Activated naive CD8-positive, alpha-beta T cell treated with anti-CD3 and anti-CD28 coated beads for 36 hours (primary cell): ENCODE data around the gene DYNC1H1. TPM values are rescaled to one million over a fixed set of nuclear protein-coding genes. Genes with fewer than 3 reads are reported as not detected.

Experiments used
- DNase-seq: peaks from one replicate; pipeline ENCODE4 v3.0.0; 2021
- H3K27ac Mint-ChIP-seq: one replicate; pipeline ENCODE4 v1.8.0; 2022; ENCODE audit warnings: mild to moderate bottlenecking, moderate library complexity, mixed read lengths
- H3K27me3 Mint-ChIP-seq: one replicate; pipeline ENCODE4 v1.8.0; 2022; ENCODE audit warnings: mild to moderate bottlenecking, mixed read lengths
- H3K36me3 Mint-ChIP-seq: one replicate; pipeline ENCODE4 v1.8.0; 2021; ENCODE audit warnings: mild to moderate bottlenecking, mixed read lengths
- H3K4me1 Mint-ChIP-seq: one replicate; pipeline ENCODE4 v1.8.0; 2021; ENCODE audit warnings: mixed read lengths
- H3K4me3 Mint-ChIP-seq: one replicate; pipeline ENCODE4 v1.8.0; 2022; ENCODE audit warnings: mild to moderate bottlenecking, moderate library complexity, mixed read lengths
- H3K9me3 Mint-ChIP-seq: one replicate; pipeline ENCODE4 v1.8.0; 2022; ENCODE audit warnings: mixed read lengths
- total RNA-seq, 2 experiments: library from RNA; stranded (reverse); gene quantifications; one replicate each; pipeline ENCODE4 v1.2.3, GENCODE V29; 2021

The DYNC1H1 gene
- total RNA-seq, 2 experiments from 2014 or later: 216 to 227 TPM

DNA sequence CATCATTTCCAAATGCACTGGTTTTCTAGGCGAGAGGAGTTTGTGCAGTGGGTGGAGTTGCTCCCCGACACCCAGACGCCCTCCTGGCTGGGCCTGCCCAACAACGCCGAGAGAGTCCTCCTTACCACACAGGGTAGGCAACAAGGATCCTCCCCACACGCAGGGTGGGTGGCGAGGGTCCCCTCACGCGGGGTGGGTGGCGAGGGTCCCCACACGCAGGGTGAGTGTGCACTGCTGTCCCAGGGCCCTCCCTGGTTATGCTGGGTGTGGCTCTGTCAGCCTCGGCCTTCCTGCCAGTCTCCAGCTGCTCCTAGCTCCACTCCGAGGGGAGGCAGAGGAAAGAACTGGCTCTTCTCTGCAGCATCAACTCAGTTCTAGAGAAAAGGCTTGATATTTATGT lies 80.2 kb downstream of the DYNC1H1 start:
- Mint-ChIP-seq H3K9me3 (no peaks in the 10 kb centered on the region), H3K36me3 (peaks cover 14% of the 10 kb centered on the region), H3K4me1 (no peaks in the 10 kb centered on the region), H3K27me3 (no peaks in the 10 kb centered on the region), H3K27ac (no peak overlapping the region), H3K4me3 (no peak overlapping the region)
- no peak for DNase-seq

DNA sequence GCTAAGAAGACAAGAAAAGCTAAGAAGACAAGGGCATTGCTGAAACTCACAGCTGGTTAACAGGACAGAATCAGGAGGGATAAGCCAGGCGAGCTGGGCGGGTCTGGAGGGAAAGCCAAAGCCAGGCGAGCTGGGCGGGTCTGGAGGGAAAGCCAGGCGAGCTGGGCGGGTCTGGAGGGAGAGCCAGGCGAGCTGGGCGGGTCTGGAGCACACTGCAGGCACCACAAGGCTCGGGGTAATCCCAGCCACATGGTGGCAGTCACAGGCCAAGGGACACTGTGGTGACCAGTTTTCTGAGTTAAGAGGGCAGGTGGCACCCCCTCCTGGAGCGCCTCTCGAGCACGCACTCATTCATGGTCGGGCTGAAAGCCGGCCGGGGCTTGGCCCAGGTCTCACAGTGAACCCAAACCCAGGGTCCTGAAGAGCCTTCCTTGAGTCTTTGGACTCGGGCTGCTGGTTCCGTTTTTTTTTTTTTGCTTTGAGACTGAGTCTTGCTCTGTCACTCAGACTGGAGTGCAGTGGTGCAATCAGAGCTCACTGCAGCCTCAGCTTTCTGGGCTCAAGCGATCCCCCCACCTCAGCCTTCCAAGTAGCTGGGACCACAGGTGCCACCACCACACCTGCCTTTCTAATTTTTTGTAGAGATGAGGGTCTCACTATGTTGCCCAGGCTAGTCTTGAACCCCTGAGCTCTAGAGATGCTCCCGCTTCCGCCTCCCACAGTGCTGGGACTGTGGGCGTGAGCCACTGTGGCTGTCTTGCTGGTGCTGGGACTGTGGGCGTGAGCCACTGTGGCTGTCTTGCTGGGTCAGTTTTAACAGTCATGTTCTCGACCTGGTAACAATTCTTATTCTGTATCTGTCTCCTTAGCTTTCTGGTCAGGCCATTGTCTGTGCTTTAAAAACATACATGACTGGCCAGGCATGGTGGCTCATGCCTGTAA lies 82.2 kb downstream of the DYNC1H1 start:
- Mint-ChIP-seq H3K27ac (no peak overlapping the region), H3K4me3 (no peak overlapping the region), H3K9me3 (no peaks in the 10 kb centered on the region), H3K4me1 (no peaks in the 10 kb centered on the region), H3K27me3 (no peaks in the 10 kb centered on the region), H3K36me3 (peaks cover 14% of the 10 kb centered on the region)
- DNase-seq: peak; percentile 17

DNA sequence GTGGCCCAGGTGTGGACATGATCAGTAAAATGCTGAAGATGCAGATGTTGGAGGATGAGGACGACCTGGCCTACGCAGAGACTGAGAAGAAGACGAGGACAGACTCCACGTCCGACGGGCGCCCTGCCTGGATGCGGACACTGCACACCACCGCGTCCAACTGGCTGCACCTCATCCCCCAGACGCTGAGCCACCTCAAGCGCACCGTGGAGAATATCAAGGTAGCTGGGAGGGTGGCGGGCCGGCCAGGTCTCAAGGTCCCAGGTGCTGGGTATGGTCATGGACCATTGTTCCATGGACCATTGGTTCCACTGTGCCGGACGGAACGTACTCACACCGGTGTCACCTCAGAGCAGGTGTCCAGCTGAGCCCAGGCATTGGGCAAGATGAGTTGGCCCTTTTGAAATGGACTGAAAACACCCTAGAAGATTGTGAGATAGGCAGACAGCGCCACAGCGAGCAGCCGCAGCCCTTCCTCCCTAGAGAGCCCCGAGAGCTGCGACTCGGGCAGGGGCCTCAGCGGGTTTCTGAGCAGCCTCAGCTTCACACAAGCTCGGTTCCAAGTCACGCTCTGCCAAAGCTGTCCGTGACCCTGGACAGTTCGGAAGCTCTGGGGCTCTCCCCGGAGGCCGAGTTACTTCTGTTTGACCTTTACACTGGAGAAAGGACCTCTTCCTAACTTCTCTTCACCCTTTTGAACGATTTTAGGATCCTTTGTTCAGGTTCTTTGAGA lies 83.6 kb downstream of the DYNC1H1 start:
- H3K27me3 Mint-ChIP-seq: no peaks in the 10 kb centered on the region
- H3K4me1 Mint-ChIP-seq: no peaks in the 10 kb centered on the region
- no peak for DNase-seq
- no peak overlapping the region for H3K27ac Mint-ChIP-seq
- peaks cover 26% of the 10 kb centered on the region for H3K36me3 Mint-ChIP-seq
- H3K9me3 Mint-ChIP-seq: no peaks in the 10 kb centered on the region
- H3K4me3 Mint-ChIP-seq: no peak overlapping the region

DNA sequence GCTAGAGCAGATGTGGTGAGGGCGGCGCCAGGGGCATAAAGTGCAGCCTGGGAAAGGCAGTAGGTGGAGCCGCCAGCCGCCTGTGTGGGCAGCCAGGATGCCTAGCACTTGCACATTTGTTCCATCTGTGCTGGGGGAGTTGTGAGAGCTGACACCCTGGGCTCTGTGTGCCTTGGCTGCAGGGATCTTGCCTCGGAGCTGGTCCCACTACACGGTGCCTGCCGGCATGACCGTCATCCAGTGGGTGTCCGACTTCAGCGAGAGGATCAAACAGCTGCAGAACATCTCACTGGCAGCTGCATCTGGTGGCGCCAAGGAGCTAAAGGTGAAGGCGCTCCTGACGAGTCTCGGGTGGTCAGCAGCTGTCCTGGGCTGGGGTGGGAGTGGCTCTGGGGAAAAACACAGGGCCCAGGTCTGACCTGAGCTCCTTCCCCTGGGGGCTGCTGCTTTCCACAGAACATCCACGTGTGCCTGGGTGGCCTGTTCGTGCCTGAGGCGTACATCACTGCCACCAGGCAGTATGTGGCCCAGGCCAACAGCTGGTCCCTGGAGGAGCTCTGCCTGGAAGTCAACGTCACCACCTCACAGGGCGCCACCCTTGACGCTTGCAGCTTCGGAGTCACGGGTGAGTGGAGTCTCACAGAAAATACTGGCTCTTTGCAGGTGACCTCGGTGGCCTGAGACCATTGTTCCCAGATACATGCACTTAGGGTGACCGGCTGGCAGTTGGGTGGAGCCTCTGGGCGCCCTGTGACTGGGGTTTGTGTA lies 85.1 kb downstream of the DYNC1H1 start:
- no peak overlapping the region for H3K27ac Mint-ChIP-seq
- peaks cover 21% of the 10 kb centered on the region for H3K36me3 Mint-ChIP-seq
- H3K27me3 Mint-ChIP-seq: no peaks in the 10 kb centered on the region
- no peaks in the 10 kb centered on the region for H3K9me3 Mint-ChIP-seq
- no peaks in the 10 kb centered on the region for H3K4me1 Mint-ChIP-seq
- DNase-seq: no peak
- H3K4me3 Mint-ChIP-seq: no peak overlapping the region

DNA sequence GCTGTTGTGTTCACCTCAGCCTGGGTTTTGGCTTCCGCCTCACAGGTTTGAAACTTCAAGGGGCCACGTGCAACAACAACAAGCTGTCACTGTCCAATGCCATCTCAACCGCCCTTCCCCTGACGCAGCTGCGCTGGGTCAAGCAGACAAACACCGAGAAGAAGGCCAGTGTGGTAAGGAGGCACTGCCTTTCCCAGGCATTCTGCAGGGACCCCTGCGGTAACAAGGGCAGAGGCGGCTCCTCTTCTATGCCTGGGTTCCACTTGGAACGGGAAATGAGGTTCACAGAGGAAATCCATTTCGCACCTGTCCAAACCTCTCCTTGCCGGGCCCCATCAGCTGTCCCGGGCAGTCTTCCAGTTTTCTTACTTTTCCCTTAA lies 85.6 kb downstream of the DYNC1H1 start:
- H3K4me3 Mint-ChIP-seq: no peak overlapping the region
- H3K9me3 Mint-ChIP-seq: no peaks in the 10 kb centered on the region
- H3K27me3 Mint-ChIP-seq: no peaks in the 10 kb centered on the region
- DNase-seq: no peak
- H3K4me1 Mint-ChIP-seq: no peaks in the 10 kb centered on the region
- H3K27ac Mint-ChIP-seq: no peak overlapping the region
- H3K36me3 Mint-ChIP-seq: peaks cover 22% of the 10 kb centered on the region

DNA sequence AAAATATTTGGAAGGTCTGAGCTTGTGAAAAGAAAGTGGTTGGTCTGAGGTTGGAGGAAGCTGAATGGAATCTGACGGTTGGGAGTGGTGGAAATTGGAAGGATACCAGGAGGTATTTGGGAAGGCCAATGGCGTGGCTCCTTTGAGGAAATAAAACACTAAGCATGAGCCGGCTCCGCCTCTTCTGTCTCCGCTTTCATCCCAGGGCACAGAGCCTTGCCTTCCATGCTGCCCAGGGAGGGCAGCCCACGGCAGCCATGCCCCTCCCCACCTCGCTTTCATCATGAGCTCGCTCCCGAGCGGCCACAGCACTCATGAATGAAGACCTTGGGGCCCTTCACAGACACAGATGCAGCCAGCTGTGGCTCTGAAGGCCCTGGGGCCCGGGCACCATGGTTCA lies 86.3 kb downstream of the DYNC1H1 start:
- H3K36me3 Mint-ChIP-seq: peaks cover 23% of the 10 kb centered on the region
- no peaks in the 10 kb centered on the region for H3K4me1 Mint-ChIP-seq

DNA sequence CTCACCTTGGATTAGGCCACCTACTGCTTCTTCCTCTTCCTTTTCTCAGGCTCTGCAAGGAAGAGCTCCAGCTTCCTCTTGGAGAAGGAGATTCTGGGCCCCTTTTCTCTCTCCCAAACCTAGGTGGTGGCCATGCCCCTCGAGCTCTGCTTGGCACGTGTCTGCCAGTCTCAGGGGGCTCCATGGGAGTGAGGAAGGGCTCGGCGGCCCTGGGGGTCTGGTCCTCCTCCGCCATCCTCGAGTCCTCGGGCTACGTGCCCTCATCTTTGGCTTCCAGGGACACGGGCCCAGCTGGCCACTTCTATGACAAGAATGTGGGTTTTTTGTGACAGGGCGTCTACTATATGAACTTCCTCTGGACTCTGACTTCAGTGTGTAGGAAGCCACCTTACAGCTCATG lies 88.1 kb downstream of the DYNC1H1 start:
- H3K36me3 Mint-ChIP-seq: peaks cover 20% of the 10 kb centered on the region
- H3K4me1 Mint-ChIP-seq: no peaks in the 10 kb centered on the region
- no peaks in the 10 kb centered on the region for H3K27me3 Mint-ChIP-seq
- H3K9me3 Mint-ChIP-seq: no peaks in the 10 kb centered on the region
- DNase-seq: no peak
- no peak overlapping the region for H3K4me3 Mint-ChIP-seq
- H3K27ac Mint-ChIP-seq: no peak overlapping the region

More for the DNA sequence above, 86.3 kb downstream of the DYNC1H1 start:
- no peaks in the 10 kb centered on the region for H3K27me3 Mint-ChIP-seq
- no peaks in the 10 kb centered on the region for H3K9me3 Mint-ChIP-seq
- no peak for DNase-seq
- no peak overlapping the region for H3K27ac Mint-ChIP-seq
- no peak overlapping the region for H3K4me3 Mint-ChIP-seq

DNA sequence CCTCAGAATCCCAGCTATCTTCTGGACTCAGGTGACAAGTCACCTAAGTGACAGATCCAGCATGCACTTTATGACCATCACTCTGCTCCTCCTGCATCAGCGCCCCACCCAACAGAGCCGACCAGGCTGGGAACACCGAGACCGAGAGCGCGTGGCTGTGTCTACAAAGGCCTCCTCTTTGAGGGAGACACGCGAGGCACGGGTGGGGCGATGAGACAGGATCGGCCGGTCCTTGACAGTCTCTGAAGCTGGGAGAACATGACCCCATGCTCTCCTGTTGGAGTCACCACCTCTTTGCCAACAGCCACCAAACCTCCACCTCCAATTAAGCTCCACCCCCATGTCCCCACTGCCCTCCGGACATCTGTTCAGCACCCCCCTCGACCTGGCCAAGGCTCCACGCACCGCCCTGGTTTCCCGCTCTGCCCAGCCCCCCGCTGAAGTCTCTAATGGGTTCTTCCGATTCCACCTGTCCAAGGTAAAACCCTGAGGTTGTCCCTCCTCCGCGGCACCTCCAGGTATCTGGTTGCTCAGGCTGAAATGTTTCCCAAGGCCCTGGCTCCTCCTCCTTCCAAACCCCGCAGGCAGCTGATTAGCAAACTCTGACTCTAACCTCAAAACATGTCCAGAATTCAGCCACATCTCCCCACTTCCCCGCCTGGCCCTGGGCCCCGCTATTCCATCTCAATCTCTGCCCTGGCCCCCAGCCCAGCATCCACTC lies 91.0 kb downstream of the DYNC1H1 start:
- no peaks in the 10 kb centered on the region for H3K9me3 Mint-ChIP-seq
- H3K27ac Mint-ChIP-seq: peak overlapping the region; percentile 45
- peaks cover 19% of the 10 kb centered on the region for H3K36me3 Mint-ChIP-seq
- no peak overlapping the region for H3K4me3 Mint-ChIP-seq
- H3K4me1 Mint-ChIP-seq: no peaks in the 10 kb centered on the region
- no peak for DNase-seq
- no peaks in the 10 kb centered on the region for H3K27me3 Mint-ChIP-seq

DNA sequence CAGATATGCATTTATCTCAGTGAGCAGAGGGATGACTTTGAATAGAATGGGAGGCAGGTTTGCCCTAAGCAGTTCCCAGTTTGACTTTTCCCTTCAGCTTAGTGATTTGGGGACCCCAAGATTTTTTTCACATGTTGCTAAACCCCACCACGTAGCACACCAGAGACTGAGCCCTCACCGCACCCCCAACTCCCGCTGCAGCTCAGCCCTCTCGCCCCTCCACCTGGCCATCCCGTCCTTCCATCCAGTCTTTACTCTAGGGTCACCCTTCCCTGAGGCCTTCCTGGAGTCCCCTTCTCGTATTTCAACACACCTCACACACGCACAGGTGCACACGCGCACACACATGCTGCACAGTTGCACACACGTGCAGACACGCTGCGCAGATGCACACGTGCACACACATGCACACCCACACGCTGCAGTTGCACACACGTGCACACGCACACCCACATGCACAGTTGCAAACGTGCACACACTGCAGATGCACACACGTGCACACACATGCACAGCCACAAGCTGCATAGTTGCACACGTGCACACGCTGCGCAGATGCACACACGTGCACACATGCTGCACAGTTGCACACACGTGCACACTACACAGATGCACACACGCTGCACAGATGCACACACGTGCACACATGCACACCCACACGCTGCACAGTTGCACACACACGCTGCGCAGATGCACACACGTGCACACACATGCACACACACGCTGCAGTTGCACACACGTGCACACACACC lies 92.5 kb downstream of the DYNC1H1 start:
- Mint-ChIP-seq H3K27me3 (no peaks in the 10 kb centered on the region), H3K4me1 (no peaks in the 10 kb centered on the region), H3K36me3 (peaks cover 14% of the 10 kb centered on the region), H3K9me3 (no peaks in the 10 kb centered on the region), H3K4me3 (no peak overlapping the region), H3K27ac (no peak overlapping the region)
- no peak for DNase-seq

DNA sequence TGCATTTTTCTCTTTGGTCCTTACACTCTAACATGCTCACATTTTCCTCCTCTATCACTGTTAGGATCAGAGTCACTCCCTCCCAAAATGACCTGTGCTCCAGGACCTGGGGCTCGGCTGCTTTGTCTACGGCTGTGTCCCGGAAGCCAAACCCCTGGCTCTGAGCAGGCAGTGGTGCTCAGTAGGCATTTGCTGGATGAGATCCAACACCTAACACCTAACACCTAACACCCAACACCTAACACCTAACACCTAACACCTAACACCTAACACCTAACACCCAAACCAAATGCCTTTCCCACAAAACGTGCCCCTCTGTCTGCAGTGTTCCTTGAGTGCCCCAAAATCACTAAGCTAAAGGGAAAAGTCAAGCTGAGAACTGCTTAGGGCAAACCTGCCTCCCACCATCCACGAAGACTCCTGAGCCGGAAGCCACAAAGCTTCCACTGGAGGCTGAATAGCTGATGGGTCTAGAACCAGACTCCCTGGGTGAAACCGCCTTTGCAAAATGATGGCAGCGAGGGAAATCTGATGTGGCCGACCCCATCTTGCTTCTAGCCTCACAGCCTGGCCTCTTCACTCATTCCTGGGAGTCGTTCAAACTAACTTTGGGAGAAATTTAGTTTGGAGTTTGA lies 93.2 kb downstream of the DYNC1H1 start:
- Mint-ChIP-seq H3K27ac (no peak overlapping the region), H3K36me3 (peaks cover 7% of the 10 kb centered on the region), H3K9me3 (no peaks in the 10 kb centered on the region), H3K27me3 (no peaks in the 10 kb centered on the region), H3K4me3 (no peak overlapping the region), H3K4me1 (no peaks in the 10 kb centered on the region)
- DNase-seq: no peak

DNA sequence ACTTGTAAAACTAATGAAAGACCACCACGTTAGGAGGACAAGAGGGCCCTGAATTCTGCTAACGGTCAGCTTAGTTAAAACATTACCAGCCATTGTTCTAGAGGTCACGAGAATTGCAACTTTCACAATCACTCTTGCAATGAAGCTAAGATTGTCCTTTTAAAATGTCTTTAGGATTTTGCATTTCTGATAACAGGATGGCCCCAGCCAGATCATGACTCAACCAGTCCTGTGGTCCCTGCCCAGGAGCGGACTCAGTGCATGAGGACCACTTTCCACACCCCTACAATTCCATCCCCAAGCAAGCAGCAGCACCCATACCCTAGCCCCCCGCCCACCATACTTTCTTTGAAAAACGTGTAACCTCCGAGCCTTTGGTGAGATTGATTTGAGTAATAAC lies 93.8 kb downstream of the DYNC1H1 start:
- Mint-ChIP-seq H3K27ac (no peak overlapping the region), H3K4me1 (no peaks in the 10 kb centered on the region), H3K9me3 (no peaks in the 10 kb centered on the region), H3K27me3 (no peaks in the 10 kb centered on the region), H3K36me3 (peaks cover 4% of the 10 kb centered on the region), H3K4me3 (no peak overlapping the region)
- DNase-seq: no peak

DNA sequence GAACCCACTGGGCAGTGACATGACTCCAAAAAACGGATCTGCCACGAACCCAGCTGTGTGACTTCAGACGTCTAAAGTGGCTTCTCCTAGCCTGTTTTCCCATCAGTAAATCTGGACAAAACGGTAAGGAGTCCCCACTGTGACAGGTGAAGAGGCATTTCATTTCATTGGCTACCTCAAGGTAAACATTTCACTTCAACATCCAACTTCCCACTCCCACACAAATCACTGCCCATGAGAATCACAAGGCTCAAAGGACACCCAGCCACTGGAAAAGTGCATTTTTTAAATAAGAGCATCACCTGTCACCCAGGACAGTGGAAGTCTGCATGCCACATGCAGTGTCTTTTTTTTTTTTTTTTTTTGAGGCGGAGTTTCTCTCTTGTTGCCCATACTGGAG lies 94.6 kb downstream of the DYNC1H1 start:
- H3K27ac Mint-ChIP-seq: no peak overlapping the region
- peaks cover 2% of the 10 kb centered on the region for H3K36me3 Mint-ChIP-seq

DNA sequence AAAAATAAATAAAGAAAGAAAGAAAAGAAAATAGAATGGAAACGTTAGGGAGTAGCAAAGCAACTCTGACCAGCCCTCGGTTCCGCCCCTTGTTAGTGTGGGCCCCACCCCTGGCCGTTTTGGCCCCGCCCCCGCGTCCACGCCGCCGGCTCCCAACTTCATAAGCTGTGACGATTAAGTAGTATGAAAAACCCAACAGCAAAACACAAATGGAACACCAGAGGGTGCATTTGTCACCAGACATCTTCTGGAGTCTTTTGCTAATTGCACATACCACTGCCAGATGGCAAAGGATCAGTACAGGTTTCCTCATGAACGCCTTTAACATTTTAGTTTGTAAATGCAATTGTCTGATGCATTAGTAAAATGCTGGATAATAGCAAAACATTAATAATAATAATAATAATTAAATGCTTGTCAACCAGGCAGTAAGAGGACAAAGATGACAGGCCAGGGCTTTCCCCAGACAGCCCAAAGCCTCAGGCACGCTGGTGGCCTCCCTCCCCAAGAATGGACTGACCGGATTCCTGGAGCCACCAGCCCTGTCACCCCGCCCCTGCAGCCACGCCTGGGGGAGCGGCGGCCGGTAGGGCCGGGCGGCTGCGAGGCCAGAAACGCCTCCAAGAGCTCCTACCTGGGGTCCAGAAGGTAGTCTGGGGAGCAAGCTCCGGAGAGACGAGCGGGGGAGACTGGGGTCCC lies 98.9 kb downstream of the DYNC1H1 start:
- no peaks in the 10 kb centered on the region for H3K27me3 Mint-ChIP-seq
- no peaks in the 10 kb centered on the region for H3K36me3 Mint-ChIP-seq
- no peak overlapping the region for H3K27ac Mint-ChIP-seq
- no peaks in the 10 kb centered on the region for H3K4me1 Mint-ChIP-seq
- H3K9me3 Mint-ChIP-seq: no peaks in the 10 kb centered on the region
- H3K4me3 Mint-ChIP-seq: no peak overlapping the region
- DNase-seq: peak; percentile 69

More for the DNA sequence above, 94.6 kb downstream of the DYNC1H1 start:
- Mint-ChIP-seq H3K4me1 (no peaks in the 10 kb centered on the region), H3K4me3 (no peak overlapping the region), H3K27me3 (no peaks in the 10 kb centered on the region), H3K9me3 (no peaks in the 10 kb centered on the region)
- DNase-seq: no peak
